GM23248 (cell line): ENCODE data around the gene COQ9.

Experiments used
- EZH2 ChIP-seq: fragments of 200-600 bp; sonication (generic); IDR thresholded peaks from 2 replicates; pipeline ENCODE4 v1.6.1; 2018; ENCODE audit warnings: antibody characterized with exemption, mild to moderate bottlenecking; ENCODE audit not compliant: insufficient read depth, poor library complexity, severe bottlenecking
- EZH2phosphoT487 ChIP-seq: fragments of 200-600 bp; sonication (generic); IDR thresholded peaks from 2 replicates; pipeline ENCODE4 v1.6.1; 2018; ENCODE audit warnings: antibody characterized with exemption, moderate library complexity, mild to moderate bottlenecking, low read depth; ENCODE audit not compliant: insufficient read depth

- TF ChIP-seq EZH2 (no peak), EZH2phosphoT487 (no peak)
These were observed 1.8 kb upstream of the COQ9 start for GRCh38 chr16:57445510-57445909.
